ACC112 (cell line): Measurements from ENCODE around the gene LPIN3.

ENCODE experiments used
- H2AFZ ChIP-seq: fragments of 200-600 bp; sonication (generic); one replicate; pipeline ENCODE4 v1.6.0; 2017; ENCODE audit warnings: antibody characterized with exemption, low read length; ENCODE audit not compliant: unreplicated experiment
- H3K27ac ChIP-seq: fragments of 200-600 bp; sonication (generic); 2 replicates; pipeline ENCODE4 v1.5.1; 2014; ENCODE audit warnings: low read depth, mild to moderate bottlenecking, antibody characterized with exemption, low read length, moderate library complexity
- H3K27me3 ChIP-seq: fragments of 200-600 bp; sonication (generic); 2 replicates; pipeline ENCODE4 v1.6.1; 2014; ENCODE audit warnings: mild to moderate bottlenecking, antibody characterized with exemption, low read length, moderate library complexity, mixed read lengths; ENCODE audit not compliant: insufficient read depth
- H3K36me3 ChIP-seq: fragments of 200-600 bp; sonication (generic); 2 replicates; pipeline ENCODE4 v1.6.1; 2016; ENCODE audit warnings: mild to moderate bottlenecking, antibody characterized with exemption, low read length, moderate library complexity, mixed read lengths; ENCODE audit not compliant: insufficient read depth
- H3K4me1 ChIP-seq: fragments of 200-600 bp; sonication (generic); one replicate; pipeline ENCODE4 v1.6.1; 2016; ENCODE audit warnings: low read length, mixed read lengths; ENCODE audit not compliant: insufficient read depth, unreplicated experiment, control insufficient read depth
- H3K4me3 ChIP-seq: fragments of 200-600 bp; sonication (generic); 2 replicates; pipeline ENCODE4 v1.5.1; 2014; ENCODE audit warnings: mild to moderate bottlenecking, low read depth, low read length
- H3K79me2 ChIP-seq: fragments of 200-600 bp; sonication (generic); one replicate; pipeline ENCODE4 v1.6.0; 2016; ENCODE audit warnings: low read length; ENCODE audit not compliant: control insufficient read depth, unreplicated experiment, insufficient read depth

The LPIN3 gene

GRCh38 chr20:41342474-41343464 lies 2.1 kb downstream of the LPIN3 start:
- Histone ChIP-seq H3K36me3 (peaks cover 2% of the 10 kb centered on the region; the same call in 1 of the 2 replicates), H3K4me3 (no peak overlapping the region; the same call in 1 of the 2 replicates), H3K27ac (no peak overlapping the region)

DNA sequence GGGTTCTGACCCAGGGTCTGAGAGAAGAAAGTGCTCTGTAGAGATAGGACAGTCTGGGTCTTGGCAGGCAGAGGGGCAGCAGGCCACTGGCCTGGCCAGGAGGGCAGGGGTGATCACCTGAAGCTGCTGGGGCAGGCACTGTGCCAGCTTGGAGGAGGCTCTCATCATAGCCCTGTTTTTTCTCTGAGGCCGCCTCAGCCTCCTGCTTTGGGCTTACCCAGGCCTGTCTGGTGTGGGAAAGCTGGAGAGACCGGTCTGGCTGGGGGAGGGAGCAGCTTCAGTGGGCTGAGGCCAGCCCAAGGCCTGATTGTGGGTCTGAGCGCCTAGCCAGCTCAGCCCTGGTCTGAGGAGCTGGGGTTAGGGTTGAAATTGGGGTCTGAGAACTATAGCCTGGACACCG lies 3.9 kb downstream of the LPIN3 start:
- Histone ChIP-seq H3K79me2 (peaks cover 24% of the 10 kb centered on the region), H3K27me3 (no peaks in the 10 kb centered on the region), H3K4me3 (no peak overlapping the region), H3K36me3 (peaks cover 2% of the 10 kb centered on the region; the same call in 1 of the 2 replicates), H2AFZ (no peak overlapping the region), H3K4me1 (peaks cover 13% of the 10 kb centered on the region), H3K27ac (no peak overlapping the region)

More at GRCh38 chr20:41342474-41343464, 2.1 kb downstream of the LPIN3 start:
- no peaks in the 10 kb centered on the region for H3K27me3 ChIP-seq
- peaks cover 16% of the 10 kb centered on the region for H3K4me1 ChIP-seq
- no peak overlapping the region for H2AFZ ChIP-seq
- H3K79me2 ChIP-seq, result peaks cover 24% of the 10 kb centered on the region

GRCh38 chr20:41344938-41345728 lies 4.5 kb downstream of the LPIN3 start:
- H3K79me2 ChIP-seq, result peaks cover 24% of the 10 kb centered on the region
- no peak overlapping the region for H2AFZ ChIP-seq

GRCh38 chr20:41345729-41346067 lies 5.1 kb downstream of the LPIN3 start:
- no peak overlapping the region for H3K4me3 ChIP-seq
- H3K4me1 ChIP-seq, result peaks cover 9% of the 10 kb centered on the region
- no peak overlapping the region for H3K27ac ChIP-seq
- H2AFZ ChIP-seq, result no peak overlapping the region
- H3K36me3 ChIP-seq, result peaks cover 2% of the 10 kb centered on the region; the same call in 1 of the 2 replicates
- peaks cover 23% of the 10 kb centered on the region for H3K79me2 ChIP-seq
- H3K27me3 ChIP-seq, result no peaks in the 10 kb centered on the region

More at GRCh38 chr20:41344938-41345728, 4.5 kb downstream of the LPIN3 start:
- Histone ChIP-seq H3K27me3 (no peaks in the 10 kb centered on the region), H3K4me3 (no peak overlapping the region), H3K27ac (no peak overlapping the region), H3K36me3 (peaks cover 2% of the 10 kb centered on the region; the same call in 1 of the 2 replicates), H3K4me1 (peaks cover 9% of the 10 kb centered on the region)

- Histone ChIP-seq H3K79me2 (peaks cover 6% of the 10 kb centered on the region), H3K4me3 (no peak overlapping the region), H2AFZ (no peak overlapping the region), H3K27ac (no peak overlapping the region), H3K36me3 (peaks cover 2% of the 10 kb centered on the region; the same call in 1 of the 2 replicates), H3K27me3 (no peaks in the 10 kb centered on the region), H3K4me1 (no peaks in the 10 kb centered on the region)
These were observed 7.2 kb downstream of the LPIN3 start for GRCh38 chr20:41347523-41348429.

- Histone ChIP-seq H3K27me3 (no peaks in the 10 kb centered on the region), H3K36me3 (peaks cover 2% of the 10 kb centered on the region; the same call in 1 of the 2 replicates), H3K4me1 (no peaks in the 10 kb centered on the region), H3K27ac (no peak overlapping the region), H2AFZ (no peak overlapping the region), H3K4me3 (no peak overlapping the region), H3K79me2 (peaks cover 5% of the 10 kb centered on the region)
These were observed 8.0 kb downstream of the LPIN3 start for GRCh38 chr20:41348430-41349172.

DNA sequence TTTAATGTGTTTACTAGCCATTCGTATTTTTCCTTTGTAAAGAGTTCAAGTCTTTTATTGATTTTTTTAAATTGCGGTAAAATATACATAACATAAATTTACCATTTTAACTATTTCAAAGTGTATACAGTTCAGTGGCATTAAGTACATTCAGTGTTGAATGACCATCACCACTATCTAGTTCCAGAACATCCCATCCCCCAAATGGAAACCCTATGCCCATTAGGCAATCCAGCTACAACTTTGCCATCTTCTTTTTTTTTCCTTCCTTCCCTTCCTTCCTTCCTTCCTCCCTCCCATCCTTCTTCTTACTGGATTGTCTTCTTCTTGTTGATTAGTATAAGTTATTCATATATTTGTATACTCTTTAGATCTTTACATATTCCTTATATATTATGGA lies 8.6 kb downstream of the LPIN3 start:
- H3K79me2 ChIP-seq, result peaks cover 4% of the 10 kb centered on the region
- H3K36me3 ChIP-seq, result peaks cover 2% of the 10 kb centered on the region; the same call in 1 of the 2 replicates
- H3K4me3 ChIP-seq, result no peak overlapping the region
- no peaks in the 10 kb centered on the region for H3K4me1 ChIP-seq
- no peak overlapping the region for H2AFZ ChIP-seq
- no peaks in the 10 kb centered on the region for H3K27me3 ChIP-seq
- H3K27ac ChIP-seq, result no peak overlapping the region

GRCh38 chr20:41349943-41350342 lies 9.3 kb downstream of the LPIN3 start:
- H3K27ac ChIP-seq, result no peak overlapping the region
- peaks cover 2% of the 10 kb centered on the region; the same call in 1 of the 2 replicates for H3K36me3 ChIP-seq
- H3K4me3 ChIP-seq, result no peak overlapping the region
- H3K79me2 ChIP-seq, result no peaks in the 10 kb centered on the region
- H3K4me1 ChIP-seq, result no peaks in the 10 kb centered on the region
- H3K27me3 ChIP-seq, result no peaks in the 10 kb centered on the region
- no peak overlapping the region for H2AFZ ChIP-seq

DNA sequence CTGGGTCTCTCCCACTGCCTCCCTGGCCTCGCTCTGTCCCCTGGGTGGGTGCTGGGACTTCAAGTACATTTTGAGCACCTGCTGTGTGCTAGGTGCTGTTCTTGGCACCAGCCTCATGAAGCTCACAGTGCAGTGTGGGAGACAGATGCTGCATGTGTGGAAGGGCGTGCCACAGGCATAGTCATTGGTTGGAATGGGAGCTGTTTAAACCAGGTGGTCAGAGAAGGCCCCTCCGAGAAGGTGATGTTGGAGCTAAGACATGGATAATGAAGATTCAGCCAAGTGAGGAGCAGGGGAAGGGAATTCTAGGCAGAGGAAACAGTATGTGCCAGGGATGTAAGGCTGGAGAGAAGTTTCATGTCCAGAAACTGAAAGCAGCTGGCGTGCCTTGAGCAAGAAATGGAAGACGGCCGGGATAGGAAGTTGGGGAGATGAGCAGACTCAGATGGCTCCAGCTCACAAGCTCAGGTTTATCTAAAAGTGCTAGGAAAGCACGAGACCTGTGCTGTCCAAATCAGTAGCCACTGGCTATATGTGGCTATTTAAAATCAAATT lies 9.9 kb downstream of the LPIN3 start:
- Histone ChIP-seq H3K27ac (no peak overlapping the region), H3K36me3 (peaks cover 2% of the 10 kb centered on the region; the same call in 1 of the 2 replicates), H3K4me1 (no peaks in the 10 kb centered on the region), H3K27me3 (no peaks in the 10 kb centered on the region), H3K4me3 (no peak overlapping the region), H3K79me2 (no peaks in the 10 kb centered on the region), H2AFZ (no peak overlapping the region)
